CD4-positive, alpha-beta T cell treated with Interferon gamma for 1 hour (primary cell): ENCODE measurements around the gene CHRNA4.
A peak's percentile ranks its signal among the peaks of the same experiment; 100 is the strongest.

Experiments
- DNase-seq: peaks from one replicate; pipeline ENCODE4 v3.0.0-alpha.2; 2020

Gene CHRNA4

DNA sequence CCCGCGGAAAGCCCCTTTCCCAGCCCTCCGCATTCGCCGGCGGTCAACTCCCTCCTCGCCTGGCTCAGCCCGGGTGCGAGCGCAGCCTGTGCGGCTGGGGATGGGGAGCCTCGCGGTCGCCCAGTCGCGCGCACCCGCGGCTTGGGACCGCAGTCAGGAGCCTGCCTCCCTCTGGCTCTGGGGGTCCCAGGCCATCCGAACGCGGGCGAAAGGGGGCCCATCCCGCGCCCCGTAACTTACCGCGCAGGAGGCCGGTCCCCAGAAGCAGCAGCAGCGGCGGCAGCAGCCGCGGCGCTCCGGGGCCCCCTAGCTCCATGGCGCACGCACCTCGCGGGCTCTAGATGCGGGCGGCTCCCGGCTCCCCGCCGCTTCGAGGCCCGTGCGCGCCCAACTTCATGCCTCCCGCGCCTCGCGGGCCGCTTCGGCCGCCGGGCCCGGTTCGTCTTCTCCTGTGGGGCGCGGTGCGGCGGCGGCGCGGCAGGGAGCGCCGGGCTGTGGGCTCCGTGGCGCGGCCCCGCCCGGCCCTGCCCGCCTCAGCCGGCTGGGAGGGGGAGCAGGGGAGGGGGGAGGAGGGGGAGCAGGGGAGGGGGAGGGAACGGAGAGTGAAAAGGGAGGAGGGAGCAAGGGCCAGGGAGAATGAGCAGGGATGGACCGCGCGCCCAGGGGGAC lies at the start of gene CHRNA4:
Gene CHRNA4 (minus strand): TSS at position 500 of the 669 bp plus-strand sequence. CDS start 184 bp downstream, at position 316.
- no peak for DNase-seq

DNA sequence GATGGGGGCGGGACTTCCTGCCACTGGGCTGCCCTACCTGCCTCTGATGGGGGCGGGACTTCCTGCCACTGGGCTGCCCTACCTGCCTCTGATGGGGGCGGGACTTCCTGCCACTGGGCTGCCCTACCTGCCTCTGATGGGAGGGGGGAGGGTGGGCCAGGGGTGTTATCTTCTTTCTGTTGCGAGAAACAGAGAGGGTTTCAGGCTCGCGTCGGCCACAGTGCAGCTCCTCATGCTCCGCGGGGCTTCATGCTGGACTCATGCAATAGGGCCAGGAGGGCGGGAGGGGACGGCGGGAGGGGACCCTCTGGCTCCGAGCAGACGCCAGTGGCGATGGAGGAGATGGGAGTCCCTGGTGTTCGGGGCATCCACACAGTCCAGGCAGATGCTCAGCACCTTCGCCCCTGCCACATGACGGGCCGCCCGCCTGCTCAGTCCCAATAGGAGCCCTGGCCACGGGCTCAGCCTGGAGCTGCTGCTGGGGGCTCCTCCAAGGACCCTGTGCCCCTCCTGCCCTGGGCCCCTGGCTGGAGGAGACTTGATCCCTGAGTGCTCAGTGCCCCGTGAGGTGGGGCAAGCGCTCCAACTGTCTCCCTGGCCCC lies 48.8 kb upstream of the CHRNA4 start:
- no peak for DNase-seq

DNA sequence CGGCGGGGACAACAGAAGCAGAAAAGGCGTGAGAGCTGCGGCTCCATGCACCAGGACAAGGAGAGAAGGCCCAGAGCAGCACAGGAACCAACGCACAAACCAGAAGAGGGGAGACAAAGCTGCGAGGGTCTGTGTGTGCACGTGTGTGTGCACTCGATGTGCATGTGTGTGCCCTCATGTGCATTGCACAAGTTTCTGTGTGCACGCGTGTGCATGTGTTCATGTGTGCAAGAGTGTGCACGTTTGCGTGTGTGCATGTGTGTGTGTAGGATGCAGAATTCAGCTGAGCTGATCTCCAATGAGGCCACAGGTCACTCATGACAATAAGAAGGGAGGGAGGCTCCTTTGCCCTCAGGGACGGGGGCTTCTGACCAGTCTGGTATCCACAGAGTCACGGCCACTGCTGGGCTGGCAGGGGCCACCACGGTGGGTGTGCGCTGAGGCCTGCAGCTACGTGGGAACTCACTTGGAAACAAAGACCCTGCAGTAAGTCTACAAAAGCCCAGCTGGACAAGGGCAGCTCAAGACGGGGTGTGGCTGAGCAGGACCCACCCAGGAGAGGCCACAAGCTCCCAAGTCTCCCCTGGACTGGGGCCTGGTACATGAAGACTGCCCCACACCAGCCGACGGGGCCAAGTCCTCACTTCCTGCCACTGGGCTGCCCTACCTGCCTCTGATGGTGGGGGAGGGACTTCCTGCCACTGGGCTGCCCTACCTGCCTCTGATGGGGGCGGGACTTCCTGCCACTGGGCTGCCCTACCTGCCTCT lies 48.1 kb upstream of the CHRNA4 start:
- peak; percentile 13 for DNase-seq

DNA sequence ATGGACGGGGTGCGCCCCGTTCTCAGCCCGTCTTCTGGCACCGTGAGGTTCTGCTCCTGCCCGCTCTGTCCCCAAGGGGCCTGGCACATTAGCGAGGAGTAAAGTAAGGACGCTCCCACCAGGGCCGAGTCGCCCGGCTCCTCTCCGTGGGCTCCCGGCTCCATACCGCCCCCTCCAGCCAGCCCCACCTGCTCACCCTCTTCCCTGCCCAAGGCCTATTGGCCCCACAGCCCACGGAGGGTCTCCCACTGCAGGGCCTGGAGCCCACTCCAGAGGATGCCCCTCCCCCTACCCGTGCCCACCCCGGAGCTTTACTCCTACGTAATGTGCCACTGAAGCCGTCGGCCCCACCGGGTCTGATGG lies 47.5 kb upstream of the CHRNA4 start:
- no peak for DNase-seq

DNA sequence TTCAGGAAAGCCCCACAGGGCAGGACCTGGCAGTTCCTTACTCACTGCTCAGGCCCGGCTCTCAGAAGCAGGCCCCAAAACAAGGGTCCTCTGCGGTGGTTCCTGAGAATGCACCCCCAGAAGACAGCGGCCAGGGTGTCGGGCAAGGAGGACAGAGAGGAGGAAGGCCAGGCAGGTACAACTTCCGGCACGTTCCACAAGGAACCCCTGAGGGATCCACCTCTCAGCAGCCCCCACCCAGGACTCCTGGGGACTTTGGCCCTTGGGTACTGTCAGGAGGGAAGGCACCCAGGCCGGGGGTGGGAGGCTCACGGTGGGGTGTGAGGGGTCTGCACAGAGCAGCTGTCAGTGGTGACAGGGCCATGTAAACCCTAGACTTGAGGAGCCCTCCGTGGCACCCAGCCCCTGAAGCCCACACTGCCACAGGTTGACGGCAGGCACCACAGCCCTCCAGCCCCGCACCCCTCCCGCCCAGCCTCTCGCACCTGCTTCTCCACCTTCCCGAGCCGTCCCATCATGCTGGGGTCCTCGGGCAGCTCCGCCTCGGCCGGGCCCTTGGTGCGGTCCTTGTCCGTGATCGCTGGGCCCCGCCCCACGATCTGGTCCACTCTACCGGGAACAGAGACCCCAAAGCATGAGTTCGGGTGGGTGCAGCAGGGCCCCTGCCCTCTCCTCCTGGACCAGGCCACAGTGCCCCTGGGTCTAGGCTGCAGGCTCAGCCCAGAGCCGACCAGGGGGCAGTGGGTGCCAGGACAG lies 47.0 kb upstream of the CHRNA4 start:
- DNase-seq, result no peak

DNA sequence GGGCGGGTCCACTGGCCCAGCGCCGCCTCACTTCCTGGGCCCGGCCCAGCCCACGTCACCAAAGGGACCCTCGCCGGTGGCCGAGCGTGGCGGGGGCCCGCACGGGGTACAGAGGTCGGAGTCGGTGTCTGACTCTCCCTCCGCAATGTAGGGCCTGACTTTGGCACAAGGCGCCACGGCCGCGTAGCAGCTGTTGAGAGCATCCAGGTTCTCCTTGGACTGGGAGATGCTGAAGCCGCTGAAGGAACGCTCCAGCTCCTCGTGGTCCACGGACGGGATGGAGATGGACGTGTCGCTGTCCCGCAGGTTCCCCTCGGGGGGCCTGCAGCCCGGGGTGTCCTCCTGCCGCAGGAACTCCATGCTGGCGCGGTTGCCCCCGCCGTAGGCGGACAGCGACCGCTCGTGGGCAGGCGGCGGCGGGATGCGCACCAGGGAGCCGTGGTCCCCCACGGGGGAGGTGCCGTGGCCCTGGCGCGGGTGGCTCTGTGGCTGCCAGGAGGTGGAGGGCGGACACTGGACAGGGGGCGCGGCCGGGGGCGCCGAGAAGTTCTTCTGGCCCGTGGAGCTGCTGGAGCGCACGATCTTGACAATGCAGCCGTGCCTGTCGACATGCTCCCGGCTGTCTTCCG lies 45.6 kb upstream of the CHRNA4 start:
- DNase-seq, result no peak

DNA sequence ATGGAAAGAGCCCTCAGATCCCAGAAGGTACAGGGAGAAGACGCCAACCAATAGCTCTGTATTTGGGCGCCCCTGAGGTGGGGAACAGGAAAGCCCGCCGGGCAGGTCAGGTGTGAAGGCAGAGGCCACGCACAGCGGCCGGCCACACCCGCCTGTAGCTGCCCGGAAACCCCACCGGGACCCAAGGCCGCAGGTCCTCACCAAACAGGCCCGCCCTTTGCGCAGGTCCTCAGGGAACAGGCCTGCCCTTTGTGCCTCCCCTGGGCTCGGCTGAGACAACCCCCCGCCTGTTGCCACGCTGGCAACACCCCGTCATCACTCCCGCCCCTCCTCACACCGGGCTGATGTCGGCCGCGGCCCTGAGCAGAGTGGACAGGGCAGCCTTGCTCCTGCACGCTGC lies 44.9 kb upstream of the CHRNA4 start:
- DNase-seq, result no peak

DNA sequence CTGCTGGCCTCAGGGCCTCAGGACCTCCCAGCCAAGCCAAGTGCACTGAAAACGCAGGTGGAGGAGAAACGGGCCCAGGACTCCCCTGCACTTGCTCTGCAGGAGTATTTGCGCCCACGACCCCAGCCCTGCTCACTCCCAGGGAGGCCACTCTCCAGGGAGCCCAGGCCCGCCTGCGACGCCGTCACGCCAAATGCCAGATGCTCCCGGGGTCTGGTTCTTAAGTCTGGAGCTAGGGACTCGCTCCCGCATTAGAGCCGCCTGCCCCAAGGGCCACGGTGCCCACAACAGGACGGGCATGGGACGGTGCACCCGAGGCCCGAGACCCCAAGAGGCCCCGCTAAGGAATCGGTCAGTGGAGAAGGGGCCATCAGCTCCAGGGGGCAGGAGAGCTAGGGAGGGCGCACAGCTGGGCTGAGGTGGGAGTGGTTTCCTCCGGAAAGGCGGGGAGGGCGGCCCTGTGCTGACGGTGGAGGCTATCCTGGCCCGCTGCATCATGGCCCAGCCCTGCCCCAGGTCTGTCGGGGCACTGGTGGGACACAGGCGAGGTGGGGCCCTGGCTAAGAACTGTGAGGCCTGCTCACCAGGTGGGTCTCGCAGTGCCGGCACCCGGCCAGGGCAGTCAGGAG lies 44.1 kb upstream of the CHRNA4 start:
- DNase-seq, result no peak

DNA sequence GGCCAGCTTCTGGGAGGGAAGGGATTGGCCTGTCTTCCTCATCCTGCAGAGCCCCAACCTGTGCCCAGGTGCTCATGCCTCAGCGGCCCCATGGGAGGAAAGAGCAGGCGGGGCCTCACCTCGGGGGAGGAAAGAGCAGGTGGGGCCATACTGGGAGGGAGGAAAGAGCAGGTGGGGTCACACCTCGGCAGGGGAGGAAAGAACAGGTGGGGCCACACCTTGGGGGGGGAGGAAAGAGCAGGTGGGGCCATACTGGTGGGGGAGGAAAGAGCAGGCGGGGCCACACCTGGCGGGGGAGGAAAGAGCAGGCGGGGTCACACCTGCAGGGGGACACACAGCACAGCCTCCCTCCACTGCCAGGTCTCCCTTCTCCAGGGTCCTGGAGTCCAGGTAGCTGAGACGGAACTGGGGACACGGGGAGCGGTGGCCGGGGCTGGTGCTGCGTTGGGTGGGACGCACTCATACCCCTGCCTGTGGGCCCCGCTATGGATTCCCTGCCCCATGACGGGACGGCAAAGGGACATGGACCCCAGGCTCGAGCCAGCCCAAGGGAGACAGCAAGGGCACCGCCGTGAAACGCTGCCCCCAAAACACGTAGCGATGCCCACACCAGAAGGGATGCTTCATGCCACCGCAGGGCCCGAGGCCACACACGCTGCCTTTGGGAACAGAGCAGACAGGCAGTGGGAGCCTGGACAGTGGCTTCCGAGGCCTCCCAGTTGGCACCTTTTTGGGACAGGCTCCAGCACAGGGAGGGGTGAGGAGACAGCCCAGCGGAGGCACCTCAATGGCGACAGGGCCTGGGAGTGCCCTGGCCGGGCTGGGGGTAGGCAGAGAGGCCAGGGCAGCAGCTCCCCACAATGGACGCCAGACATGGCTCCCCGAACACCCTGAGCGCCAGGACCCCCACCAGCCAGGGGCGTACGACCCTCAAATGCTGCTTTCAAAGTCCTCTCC lies 43.3 kb upstream of the CHRNA4 start:
- DNase-seq, result no peak

DNA sequence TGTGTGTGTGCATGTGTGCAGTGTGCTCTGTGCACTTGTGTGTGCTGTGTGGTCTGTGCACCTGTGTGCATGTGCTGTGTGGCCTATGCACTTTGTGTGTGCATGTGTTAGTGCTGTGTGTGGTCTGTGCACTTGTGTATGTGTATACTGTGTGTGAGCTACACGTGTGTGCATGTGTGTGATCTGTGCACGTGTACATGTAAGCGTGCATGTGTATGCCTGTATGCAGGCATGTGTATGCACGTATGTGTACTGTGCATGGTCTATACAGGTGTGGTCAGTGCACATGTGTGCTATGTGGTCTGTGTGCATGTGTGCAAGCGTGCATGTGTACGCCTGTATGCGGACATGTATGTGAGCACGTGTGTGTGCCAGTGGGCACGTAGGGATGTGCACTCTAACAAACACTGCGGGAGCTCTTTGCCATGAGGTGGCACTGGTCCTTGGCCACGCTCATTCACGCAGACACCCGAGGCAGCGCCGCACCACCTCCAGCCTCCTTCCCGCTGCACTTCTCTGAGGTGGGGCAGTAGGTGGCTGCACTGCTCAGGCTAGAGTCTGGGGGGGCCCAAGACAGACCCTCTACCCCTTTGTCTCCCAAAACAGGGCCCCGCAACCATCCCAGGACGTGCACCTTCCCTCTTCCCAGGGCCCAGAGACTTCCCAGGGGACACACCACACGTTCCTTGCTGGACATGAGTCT lies 42.4 kb upstream of the CHRNA4 start:
- no peak for DNase-seq

DNA sequence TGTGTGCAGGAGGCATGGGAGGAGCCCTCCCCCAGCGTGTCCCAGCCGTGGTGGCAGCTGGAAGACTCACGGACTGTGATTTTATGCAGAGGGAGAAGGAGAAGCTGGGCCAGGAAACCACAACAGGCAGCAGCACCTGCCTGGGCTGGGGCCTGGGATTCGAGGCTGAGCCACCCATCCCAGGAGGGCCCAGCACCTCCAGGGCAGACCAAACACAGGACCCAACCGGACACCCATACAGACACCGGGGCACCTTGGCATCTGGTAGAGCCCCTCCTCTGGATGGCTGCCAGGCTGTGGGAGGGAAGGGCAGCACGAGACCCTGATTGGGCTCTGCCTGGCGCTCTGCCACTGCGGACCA lies 41.7 kb upstream of the CHRNA4 start:
- DNase-seq, result no peak

DNA sequence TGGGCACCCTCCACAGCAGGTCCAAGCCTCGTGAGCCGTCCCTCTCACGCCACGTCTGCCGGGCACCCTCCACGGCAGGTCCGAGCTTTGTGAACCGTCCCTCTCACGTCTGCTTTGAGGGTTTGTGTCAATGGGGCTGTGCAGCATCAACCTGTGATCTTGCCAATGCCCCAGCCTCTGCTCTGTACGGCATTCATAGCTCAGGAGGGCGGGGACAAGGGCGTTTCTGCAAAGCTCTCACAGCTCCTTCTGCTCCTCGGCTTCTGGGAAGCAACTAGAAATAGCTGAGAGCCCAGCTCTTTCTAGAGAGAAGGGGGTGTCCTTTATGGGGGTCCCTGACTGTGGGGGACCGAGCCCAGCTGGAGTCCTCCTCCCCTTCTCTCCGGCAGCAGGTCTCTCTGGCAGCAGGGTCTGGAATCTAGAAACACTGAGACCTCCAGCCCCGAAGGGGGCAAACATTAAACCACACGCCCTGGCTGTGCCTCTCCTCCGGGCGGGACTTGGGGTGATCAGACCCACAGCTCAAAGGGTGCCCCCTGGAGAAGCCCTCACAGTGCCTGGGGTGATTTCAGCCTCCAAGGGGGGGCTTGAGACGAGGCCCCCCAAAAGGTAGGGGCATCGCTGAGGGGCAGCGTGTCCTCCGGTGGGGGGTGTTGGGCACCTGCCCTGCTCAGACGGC lies 41.2 kb upstream of the CHRNA4 start:
- DNase-seq, result no peak

DNA sequence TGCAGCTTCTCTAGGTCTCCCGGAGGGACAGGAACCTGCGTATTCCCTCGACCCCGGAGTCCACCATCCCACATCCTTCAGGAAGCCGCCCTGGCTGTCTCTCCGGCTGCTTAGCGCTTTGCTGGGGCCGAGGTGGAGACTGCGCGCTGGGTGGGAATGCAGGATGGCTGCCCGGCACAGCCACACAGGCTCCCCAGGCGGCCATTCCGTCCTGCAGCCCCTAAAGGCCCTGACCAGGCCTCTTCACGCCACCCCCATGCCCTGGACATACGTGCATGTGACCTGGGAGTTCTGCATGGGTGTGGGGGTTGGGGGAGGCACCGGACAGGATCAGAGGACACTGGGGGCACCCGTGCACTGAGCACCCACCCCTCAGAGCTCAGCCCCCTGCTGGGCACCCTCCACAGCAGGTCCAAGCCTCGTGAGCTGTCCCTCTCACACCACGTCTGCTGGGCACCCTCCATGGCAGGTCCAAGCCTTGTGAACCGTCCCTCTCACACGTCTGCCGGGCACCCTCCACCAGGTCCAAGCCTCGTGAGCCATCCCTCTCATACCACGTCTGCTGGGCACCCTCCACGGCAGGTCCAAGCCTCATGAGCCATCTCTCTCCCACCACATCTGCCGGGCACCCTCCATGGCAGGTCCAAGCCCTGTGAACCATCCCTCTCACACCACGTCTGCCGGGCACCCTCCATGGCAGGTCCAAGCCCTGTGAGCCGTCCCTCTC lies 40.4 kb upstream of the CHRNA4 start:
- no peak for DNase-seq

DNA sequence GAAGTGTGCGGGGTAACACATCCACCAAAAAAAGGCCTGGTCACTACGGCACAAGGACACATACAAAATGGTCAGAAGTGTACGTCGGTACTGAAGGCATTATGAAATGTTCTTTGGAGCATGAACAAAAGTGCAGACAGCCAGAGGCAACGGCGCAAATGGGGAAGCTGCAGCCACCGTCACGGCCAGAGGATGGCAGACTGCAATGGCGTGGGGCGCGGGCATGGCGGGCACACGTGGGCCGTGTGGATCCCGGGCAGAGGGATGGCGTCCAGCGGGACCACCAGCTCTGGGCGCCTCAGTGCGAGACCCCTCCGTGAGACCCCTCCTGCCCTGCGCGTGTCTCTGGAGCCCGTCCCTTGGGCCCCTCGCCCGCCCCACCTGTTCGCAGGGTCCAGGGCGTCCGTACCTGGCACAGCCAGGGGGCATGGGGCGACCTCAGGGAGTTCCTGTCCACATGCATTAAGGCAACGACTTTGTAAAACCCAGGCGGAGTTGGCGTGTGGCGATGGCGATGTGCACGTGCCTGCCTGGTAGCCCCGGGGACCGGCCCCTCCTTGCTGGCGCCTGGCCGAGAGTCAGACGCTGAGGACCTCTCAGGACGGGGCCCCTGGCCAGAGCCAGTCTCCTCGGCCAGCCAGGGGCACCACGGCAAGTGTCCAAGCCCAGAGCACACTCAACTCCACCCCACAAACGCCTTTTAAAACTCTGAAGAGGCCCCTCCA lies 39.5 kb upstream of the CHRNA4 start:
- no peak for DNase-seq

DNA sequence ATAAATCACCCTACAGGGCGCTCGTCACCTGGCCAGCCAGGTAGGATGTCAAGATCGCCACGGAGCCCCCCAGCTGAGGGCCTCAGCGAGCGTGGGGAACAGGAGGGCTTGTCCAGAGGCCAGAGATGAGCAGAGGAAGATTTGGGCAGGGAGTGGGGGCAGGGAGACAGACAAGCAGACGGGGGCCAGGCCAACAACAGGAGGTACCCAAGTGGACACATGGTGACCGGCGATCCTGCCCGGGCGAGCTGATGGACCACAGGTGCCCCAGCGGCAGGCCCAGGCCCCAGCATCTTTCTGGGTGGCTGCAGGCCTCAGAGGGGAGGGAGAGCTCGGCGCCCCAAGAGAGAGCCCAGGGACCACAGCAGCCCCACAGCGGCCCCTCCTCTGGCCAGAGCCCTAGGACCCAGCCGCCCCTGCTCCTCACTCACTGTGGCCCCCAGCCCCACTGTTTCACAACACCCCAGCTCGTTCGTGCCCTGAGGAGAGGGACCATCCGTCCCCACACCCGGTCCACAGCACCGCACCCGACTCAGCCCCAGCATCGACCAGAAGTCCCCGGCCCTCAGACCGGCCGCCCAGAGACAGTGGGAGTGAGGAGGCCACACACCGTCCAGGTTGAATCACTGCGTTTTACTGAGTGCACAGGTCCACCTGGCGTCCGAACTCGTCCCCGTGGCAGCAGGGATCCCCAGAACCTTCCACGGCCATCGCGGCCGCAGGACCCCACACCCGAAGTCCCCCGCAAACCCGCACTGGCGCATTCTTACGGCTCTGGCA lies 38.6 kb upstream of the CHRNA4 start:
- no peak for DNase-seq

DNA sequence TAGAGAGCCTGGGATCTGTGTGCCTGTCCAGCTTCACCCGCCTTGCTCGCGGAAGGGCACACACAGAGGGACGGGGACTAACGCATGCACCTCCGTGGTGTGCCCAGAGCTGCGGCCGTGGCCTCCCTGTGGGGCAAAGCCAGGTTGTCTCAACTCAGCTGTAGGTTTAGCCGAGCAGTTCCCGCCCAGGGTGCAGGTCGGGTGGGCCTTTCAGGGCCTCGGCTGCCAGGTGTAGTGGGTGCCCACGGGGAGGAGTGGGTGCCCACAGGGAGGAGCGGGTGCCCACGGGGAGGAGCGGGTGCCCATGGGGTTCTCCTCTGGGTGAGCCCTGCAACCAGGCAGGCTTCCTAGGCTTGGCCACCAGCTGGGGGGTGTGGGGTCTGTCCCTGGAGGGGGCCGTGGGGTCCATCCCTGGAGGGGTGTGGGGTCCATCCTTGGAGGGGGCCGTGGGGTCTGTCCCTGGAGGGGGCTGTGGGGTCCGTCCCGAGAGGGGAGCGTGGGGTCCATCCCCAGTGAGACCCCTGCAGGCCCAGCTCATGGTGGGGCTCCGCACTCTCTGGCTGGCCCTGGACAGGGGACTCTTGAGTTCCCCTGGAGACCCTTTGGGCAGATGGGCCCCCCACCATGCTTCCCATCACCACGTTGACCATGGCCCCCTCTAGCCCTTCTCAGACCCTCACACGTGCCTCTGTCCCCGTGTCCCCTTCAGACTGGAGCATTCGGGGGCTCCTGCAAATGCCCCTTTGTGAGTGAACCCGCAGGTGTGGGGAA lies 37.8 kb upstream of the CHRNA4 start:
- DNase-seq, result no peak

DNA sequence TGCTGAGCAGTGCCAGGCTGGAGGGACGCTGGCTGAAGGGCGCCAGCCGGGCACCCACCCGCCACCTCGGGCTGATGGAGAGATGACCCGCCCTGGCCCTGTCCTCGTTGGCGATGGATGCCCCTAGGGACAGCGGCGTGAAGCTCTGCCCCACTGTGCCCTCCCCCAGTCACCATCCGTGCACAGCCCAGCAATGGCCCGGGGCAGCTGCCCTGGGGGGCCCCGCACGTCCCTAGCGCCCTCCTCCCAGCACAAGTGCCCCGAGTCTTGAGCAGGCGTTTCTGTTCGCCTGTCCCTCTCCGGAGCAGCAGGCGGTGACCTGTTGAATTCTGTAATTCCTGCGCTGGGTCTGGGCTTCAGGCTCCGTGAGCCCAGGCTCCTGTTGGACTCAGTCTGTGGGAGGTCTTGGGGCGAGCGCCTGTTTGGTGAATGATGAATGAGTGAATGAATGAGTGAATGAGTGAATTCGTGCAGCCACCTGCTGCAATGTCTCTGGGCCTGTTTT lies 36.8 kb upstream of the CHRNA4 start:
- no peak for DNase-seq
